ENCODE data around the gene FOXL3. TPM values are rescaled to one million over a fixed set of nuclear protein-coding genes. Genes with fewer than 3 reads are reported as not detected.

Gene FOXL3
- total and polyA plus RNA-seq, 4 donors: not detected

GRCh38 chr7:257647-257992 is 32.4 kb upstream of the FOXL3 start:
- H3K9ac ChIP-seq (ENCODE audit: low read depth in 1 of 2, low read length in 2 of 2): no peak overlapping the region
- no peaks in the 10 kb centered on the region for H3K4me1 ChIP-seq (ENCODE audit: control insufficient read depth in 4 of 4, insufficient read depth in 4 of 4, low read length in 3 of 4)
- H3K27ac ChIP-seq (ENCODE audit: low read depth in 1 of 2, low read length in 2 of 2): no peak overlapping the region
- H3K4me3 ChIP-seq (ENCODE audit: low read depth in 1 of 3, low read length in 3 of 3): no peak overlapping the region
- H3K27me3 ChIP-seq (ENCODE audit: control insufficient read depth in 4 of 4, insufficient read depth in 4 of 4, low read length in 3 of 4): no peaks in the 10 kb centered on the region
- TF ChIP-seq RAD21 (IDR thresholded peaks at IDR 0.05): no peak
- no peak for TF ChIP-seq ZBTB33 (IDR thresholded peaks at IDR 0.05)
- no peak for TF ChIP-seq GABPA (IDR thresholded peaks at IDR 0.05 in 1 of 2, conservative IDR thresholded peaks at IDR 0.05 in 1 of 2)
- no peak for TF ChIP-seq SP1 (IDR thresholded peaks at IDR 0.05)
- DNase-seq (ENCODE audit: low spot score): no peak
- peaks cover 0 to 6% (median 4%) of the 10 kb centered on the region in 4 donors for H3K9me3 ChIP-seq (ENCODE audit: control insufficient read depth in 4 of 4, low read length in 3 of 4)
- WGBS: 87% methylated on average over 5 of the region's 5 CpGs
- H3K36me3 ChIP-seq (ENCODE audit: control insufficient read depth in 4 of 4, insufficient read depth in 3 of 4, low read depth in 1 of 4, low read length in 3 of 4): peaks cover 12 to 54% (median 26%) of the 10 kb centered on the region in 4 donors

DNA sequence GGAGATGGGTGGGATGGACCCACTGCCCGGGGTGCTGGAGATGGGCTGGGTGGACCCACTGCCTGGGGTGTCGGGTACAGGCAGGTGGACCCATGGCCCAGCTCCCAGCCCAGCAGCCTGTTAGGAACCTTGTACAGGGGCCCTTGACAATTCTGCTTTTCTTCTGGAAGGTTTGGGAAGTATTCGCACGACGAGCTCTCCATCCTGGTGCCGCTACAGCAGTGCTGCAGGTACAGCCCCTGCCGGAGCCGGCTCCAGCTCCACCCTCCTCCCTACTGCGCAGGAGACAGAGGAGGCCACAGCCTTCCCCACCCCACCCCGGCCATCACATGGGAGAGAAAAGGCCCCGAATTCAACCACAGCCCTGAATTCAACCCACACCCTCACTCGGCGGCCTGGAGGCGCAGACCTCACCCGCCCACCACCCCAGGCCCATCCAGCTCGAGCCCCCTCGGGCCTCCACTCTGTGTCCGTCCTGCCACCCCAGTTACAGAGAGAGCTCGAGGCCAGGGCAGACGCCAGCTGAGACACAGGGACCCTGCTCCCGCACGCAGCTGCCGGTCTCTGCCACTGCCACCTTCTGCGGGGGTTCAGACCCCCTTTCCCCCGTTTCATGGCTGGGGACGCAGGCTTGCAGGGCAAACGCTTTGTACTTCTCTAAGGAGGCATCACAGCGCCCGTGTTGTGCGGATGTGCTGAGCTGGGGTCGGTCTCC is 31.3 kb upstream of the FOXL3 start:
- WGBS: 95% methylated on average over 31 of the region's 31 CpGs
- Histone ChIP-seq H3K9ac (ENCODE audit: low read depth in 1 of 2, low read length in 2 of 2) (no peak overlapping the region), H3K4me1 (ENCODE audit: control insufficient read depth in 4 of 4, insufficient read depth in 4 of 4, low read length in 3 of 4) (no peaks in the 10 kb centered on the region), H3K4me3 (ENCODE audit: low read depth in 1 of 3, low read length in 3 of 3) (no peak overlapping the region), H3K9me3 (ENCODE audit: control insufficient read depth in 4 of 4, low read length in 3 of 4) (peaks cover 0 to 6% (median 4%) of the 10 kb centered on the region in 4 donors), H3K27ac (ENCODE audit: low read depth in 1 of 2, low read length in 2 of 2) (no peak overlapping the region), H3K27me3 (ENCODE audit: control insufficient read depth in 4 of 4, insufficient read depth in 4 of 4, low read length in 3 of 4) (no peaks in the 10 kb centered on the region), H3K36me3 (ENCODE audit: control insufficient read depth in 4 of 4, insufficient read depth in 3 of 4, low read depth in 1 of 4, low read length in 3 of 4) (peaks cover 10 to 44% (median 25%) of the 10 kb centered on the region in 4 donors)
- DNase-seq (ENCODE audit: low spot score): no peak
- TF ChIP-seq HNF4G (IDR thresholded peaks at IDR 0.05): no peak

GRCh38 chr7:259191-259505 is 30.8 kb upstream of the FOXL3 start:
- H3K36me3 ChIP-seq (ENCODE audit: control insufficient read depth in 4 of 4, insufficient read depth in 3 of 4, low read depth in 1 of 4, low read length in 3 of 4): peaks cover 10 to 44% (median 25%) of the 10 kb centered on the region in 4 donors
- no peak overlapping the region for H3K27ac ChIP-seq (ENCODE audit: low read depth in 1 of 2, low read length in 2 of 2)
- no peak overlapping the region for H3K9ac ChIP-seq (ENCODE audit: low read depth in 1 of 2, low read length in 2 of 2)
- 97% methylated on average over 15 of the region's 15 CpGs for WGBS
- H3K9me3 ChIP-seq (ENCODE audit: control insufficient read depth in 4 of 4, low read length in 3 of 4): peaks cover 0 to 6% (median 4%) of the 10 kb centered on the region in 4 donors
- no peak for DNase-seq (ENCODE audit: low spot score)
- no peaks in the 10 kb centered on the region for H3K27me3 ChIP-seq (ENCODE audit: control insufficient read depth in 4 of 4, insufficient read depth in 4 of 4, low read length in 3 of 4)
- TF ChIP-seq HNF4A (conservative IDR thresholded peaks at IDR 0.05): no peak
- TF ChIP-seq YY1 (IDR thresholded peaks at IDR 0.05): no peak
- no peak for TF ChIP-seq CTCF (IDR thresholded peaks at IDR 0.05; ENCODE audit: low read depth, low read length, missing input control)
- TF ChIP-seq, protein P1, sequence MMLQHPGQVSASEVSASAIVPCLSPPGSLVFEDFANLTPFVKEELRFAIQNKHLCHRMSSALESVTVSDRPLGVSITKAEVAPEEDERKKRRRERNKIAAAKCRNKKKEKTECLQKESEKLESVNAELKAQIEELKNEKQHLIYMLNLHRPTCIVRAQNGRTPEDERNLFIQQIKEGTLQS (IDR thresholded peaks at IDR 0.05): no peak
- no peak for TF ChIP-seq RXRA (IDR thresholded peaks at IDR 0.05)
- TF ChIP-seq SP1 (IDR thresholded peaks at IDR 0.05): no peak
- H3K4me3 ChIP-seq (ENCODE audit: low read depth in 1 of 3, low read length in 3 of 3): no peak overlapping the region
- H3K4me1 ChIP-seq (ENCODE audit: control insufficient read depth in 4 of 4, insufficient read depth in 4 of 4, low read length in 3 of 4): no peaks in the 10 kb centered on the region

Measured in liver (tissue), 9 donors.